K562 (cell line): ENCODE data around the gene PNMA5. TPM values are rescaled to one million over a fixed set of nuclear protein-coding genes. Genes with fewer than 3 reads are reported as not detected.

ENCODE experiments used
- NFE2L1 ChIP-seq: fragments of 450-650 bp; IDR thresholded peaks from 2 replicates; pipeline ENCODE4 v1.6.1; 2016; ENCODE audit warnings: missing genetic modification characterization, low read depth, mild to moderate bottlenecking, missing compliant biosample characterization, moderate library complexity, borderline replicate concordance
- PHF21A ChIP-seq: fragments of 450-650 bp; IDR thresholded peaks from 2 replicates; pipeline ENCODE4 v1.6.1; 2017; ENCODE audit warnings: low read depth, borderline replicate concordance
- THAP7 ChIP-seq: fragments of 250-450 bp; sonication (Bioruptor Pico); IDR thresholded peaks from 2 replicates; pipeline ENCODE4 v1.5.0; 2021
- TRIM28 ChIP-seq: fragments of 450-650 bp; IDR thresholded peaks from 2 replicates; pipeline ENCODE4 v1.6.1; 2017
- ZNF644 ChIP-seq: fragments of 200-800 bp; sonication (Bioruptor generic); IDR thresholded peaks from 2 replicates; pipeline ENCODE4 v1.6.1; 2016; ENCODE audit warnings: low read depth, missing genetic modification characterization, missing compliant biosample characterization
- ZNF668 ChIP-seq: fragments of 250-450 bp; sonication (Bioruptor Pico); IDR thresholded peaks from 2 replicates; pipeline ENCODE4 v1.8.0; 2022; ENCODE audit warnings: mild to moderate bottlenecking, inconsistent platforms
- ZNF699 ChIP-seq: fragments of 250-450 bp; sonication (Bioruptor Pico); IDR thresholded peaks from 2 replicates; pipeline ENCODE4 v1.8.0; 2021; ENCODE audit warnings: mild to moderate bottlenecking, moderate library complexity; ENCODE audit not compliant: insufficient replicate concordance
- ZSCAN32 ChIP-seq: fragments of 450-650 bp; formaldehyde crosslinking; IDR thresholded peaks from 2 replicates; pipeline ENCODE4 v1.4.0; 2020; ENCODE audit warnings: mild to moderate bottlenecking, moderate library complexity
- polyA plus RNA-seq, 8 experiments: library from polyadenylated mRNA; depleted of rRNA in 4 of 8; stranded (reverse) in 5 of 8; unstranded in 3 of 8; fragments of >200 nt; fragmentation: Nextera tagmentation in 2 of 8; fragmentation: Illumina TruSeq in 1 of 8; extraction: Ambion mirVana in 2 of 8; extraction: Trizol in 1 of 8; gene quantifications; 2 replicates each; pipeline versions ENCODE4 v1.2.1 to v1.2.3, GENCODE V29; 2011 to 2014; ENCODE audit warnings: inconsistent platforms in 1 of 8, missing spikeins in 1 of 8
- total RNA-seq, 7 experiments: library from RNA; depleted of rRNA in 6 of 7; stranded (reverse); fragments of >200 nt in 6 of 7; fragmentation: Illumina TruSeq in 2 of 7; extraction: Trizol in 2 of 7; gene quantifications; 2 replicates each; pipeline versions ENCODE4 v1.2.1 to v1.2.3, GENCODE V29; 2011 to 2021; ENCODE audit warnings: low replicate concordance in 1 of 7
- TF ChIP-seq, protein P1 (sequence below): IDR thresholded peaks from 2 replicates; pipeline ENCODE4 v1.6.1; 2011; ENCODE audit warnings: borderline replicate concordance, low read depth, mild to moderate bottlenecking, moderate library complexity, low read length; ENCODE audit not compliant: insufficient read depth, poor library complexity, severe bottlenecking
- TF ChIP-seq, protein P2 (sequence below): fragments of 450-650 bp; IDR thresholded peaks from 2 replicates; pipeline ENCODE4 v1.6.1; 2016; ENCODE audit warnings: mild to moderate bottlenecking, moderate library complexity
- TF ChIP-seq, protein P3 (sequence below), 2 experiments: fragments of 450-650 bp; IDR thresholded peaks; 2 replicates each; pipeline ENCODE4 v1.6.1; 2016

PNMA5 gene
- total and polyA plus RNA-seq, 9 of the 15 experiments (the other 6 are each of a cell fraction or from before 2014, with no cell fraction given): 0.03 to 0.20 (median 0.07) TPM; not detected in 3

- TF ChIP-seq, protein P1, sequence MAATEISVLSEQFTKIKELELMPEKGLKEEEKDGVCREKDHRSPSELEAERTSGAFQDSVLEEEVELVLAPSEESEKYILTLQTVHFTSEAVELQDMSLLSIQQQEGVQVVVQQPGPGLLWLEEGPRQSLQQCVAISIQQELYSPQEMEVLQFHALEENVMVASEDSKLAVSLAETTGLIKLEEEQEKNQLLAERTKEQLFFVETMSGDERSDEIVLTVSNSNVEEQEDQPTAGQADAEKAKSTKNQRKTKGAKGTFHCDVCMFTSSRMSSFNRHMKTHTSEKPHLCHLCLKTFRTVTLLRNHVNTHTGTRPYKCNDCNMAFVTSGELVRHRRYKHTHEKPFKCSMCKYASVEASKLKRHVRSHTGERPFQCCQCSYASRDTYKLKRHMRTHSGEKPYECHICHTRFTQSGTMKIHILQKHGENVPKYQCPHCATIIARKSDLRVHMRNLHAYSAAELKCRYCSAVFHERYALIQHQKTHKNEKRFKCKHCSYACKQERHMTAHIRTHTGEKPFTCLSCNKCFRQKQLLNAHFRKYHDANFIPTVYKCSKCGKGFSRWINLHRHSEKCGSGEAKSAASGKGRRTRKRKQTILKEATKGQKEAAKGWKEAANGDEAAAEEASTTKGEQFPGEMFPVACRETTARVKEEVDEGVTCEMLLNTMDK: no peak
- no peak for TF ChIP-seq THAP7 (CRISPR knock-in tag)
- no peak for TF ChIP-seq ZNF699 (CRISPR knock-in tag)
- TF ChIP-seq TRIM28: no peak
- TF ChIP-seq, protein P2, sequence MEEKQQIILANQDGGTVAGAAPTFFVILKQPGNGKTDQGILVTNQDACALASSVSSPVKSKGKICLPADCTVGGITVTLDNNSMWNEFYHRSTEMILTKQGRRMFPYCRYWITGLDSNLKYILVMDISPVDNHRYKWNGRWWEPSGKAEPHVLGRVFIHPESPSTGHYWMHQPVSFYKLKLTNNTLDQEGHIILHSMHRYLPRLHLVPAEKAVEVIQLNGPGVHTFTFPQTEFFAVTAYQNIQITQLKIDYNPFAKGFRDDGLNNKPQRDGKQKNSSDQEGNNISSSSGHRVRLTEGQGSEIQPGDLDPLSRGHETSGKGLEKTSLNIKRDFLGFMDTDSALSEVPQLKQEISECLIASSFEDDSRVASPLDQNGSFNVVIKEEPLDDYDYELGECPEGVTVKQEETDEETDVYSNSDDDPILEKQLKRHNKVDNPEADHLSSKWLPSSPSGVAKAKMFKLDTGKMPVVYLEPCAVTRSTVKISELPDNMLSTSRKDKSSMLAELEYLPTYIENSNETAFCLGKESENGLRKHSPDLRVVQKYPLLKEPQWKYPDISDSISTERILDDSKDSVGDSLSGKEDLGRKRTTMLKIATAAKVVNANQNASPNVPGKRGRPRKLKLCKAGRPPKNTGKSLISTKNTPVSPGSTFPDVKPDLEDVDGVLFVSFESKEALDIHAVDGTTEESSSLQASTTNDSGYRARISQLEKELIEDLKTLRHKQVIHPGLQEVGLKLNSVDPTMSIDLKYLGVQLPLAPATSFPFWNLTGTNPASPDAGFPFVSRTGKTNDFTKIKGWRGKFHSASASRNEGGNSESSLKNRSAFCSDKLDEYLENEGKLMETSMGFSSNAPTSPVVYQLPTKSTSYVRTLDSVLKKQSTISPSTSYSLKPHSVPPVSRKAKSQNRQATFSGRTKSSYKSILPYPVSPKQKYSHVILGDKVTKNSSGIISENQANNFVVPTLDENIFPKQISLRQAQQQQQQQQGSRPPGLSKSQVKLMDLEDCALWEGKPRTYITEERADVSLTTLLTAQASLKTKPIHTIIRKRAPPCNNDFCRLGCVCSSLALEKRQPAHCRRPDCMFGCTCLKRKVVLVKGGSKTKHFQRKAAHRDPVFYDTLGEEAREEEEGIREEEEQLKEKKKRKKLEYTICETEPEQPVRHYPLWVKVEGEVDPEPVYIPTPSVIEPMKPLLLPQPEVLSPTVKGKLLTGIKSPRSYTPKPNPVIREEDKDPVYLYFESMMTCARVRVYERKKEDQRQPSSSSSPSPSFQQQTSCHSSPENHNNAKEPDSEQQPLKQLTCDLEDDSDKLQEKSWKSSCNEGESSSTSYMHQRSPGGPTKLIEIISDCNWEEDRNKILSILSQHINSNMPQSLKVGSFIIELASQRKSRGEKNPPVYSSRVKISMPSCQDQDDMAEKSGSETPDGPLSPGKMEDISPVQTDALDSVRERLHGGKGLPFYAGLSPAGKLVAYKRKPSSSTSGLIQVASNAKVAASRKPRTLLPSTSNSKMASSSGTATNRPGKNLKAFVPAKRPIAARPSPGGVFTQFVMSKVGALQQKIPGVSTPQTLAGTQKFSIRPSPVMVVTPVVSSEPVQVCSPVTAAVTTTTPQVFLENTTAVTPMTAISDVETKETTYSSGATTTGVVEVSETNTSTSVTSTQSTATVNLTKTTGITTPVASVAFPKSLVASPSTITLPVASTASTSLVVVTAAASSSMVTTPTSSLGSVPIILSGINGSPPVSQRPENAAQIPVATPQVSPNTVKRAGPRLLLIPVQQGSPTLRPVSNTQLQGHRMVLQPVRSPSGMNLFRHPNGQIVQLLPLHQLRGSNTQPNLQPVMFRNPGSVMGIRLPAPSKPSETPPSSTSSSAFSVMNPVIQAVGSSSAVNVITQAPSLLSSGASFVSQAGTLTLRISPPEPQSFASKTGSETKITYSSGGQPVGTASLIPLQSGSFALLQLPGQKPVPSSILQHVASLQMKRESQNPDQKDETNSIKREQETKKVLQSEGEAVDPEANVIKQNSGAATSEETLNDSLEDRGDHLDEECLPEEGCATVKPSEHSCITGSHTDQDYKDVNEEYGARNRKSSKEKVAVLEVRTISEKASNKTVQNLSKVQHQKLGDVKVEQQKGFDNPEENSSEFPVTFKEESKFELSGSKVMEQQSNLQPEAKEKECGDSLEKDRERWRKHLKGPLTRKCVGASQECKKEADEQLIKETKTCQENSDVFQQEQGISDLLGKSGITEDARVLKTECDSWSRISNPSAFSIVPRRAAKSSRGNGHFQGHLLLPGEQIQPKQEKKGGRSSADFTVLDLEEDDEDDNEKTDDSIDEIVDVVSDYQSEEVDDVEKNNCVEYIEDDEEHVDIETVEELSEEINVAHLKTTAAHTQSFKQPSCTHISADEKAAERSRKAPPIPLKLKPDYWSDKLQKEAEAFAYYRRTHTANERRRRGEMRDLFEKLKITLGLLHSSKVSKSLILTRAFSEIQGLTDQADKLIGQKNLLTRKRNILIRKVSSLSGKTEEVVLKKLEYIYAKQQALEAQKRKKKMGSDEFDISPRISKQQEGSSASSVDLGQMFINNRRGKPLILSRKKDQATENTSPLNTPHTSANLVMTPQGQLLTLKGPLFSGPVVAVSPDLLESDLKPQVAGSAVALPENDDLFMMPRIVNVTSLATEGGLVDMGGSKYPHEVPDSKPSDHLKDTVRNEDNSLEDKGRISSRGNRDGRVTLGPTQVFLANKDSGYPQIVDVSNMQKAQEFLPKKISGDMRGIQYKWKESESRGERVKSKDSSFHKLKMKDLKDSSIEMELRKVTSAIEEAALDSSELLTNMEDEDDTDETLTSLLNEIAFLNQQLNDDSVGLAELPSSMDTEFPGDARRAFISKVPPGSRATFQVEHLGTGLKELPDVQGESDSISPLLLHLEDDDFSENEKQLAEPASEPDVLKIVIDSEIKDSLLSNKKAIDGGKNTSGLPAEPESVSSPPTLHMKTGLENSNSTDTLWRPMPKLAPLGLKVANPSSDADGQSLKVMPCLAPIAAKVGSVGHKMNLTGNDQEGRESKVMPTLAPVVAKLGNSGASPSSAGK: peak; percentile 49; the same call in 1 of the 2 replicates
- no peak for TF ChIP-seq NFE2L1 (tag)
- TF ChIP-seq PHF21A: no peak
- no peak for TF ChIP-seq ZSCAN32
- TF ChIP-seq ZNF644 (tag): peak; percentile 71; the same call in 1 of the 2 replicates
- TF ChIP-seq, protein P3, sequence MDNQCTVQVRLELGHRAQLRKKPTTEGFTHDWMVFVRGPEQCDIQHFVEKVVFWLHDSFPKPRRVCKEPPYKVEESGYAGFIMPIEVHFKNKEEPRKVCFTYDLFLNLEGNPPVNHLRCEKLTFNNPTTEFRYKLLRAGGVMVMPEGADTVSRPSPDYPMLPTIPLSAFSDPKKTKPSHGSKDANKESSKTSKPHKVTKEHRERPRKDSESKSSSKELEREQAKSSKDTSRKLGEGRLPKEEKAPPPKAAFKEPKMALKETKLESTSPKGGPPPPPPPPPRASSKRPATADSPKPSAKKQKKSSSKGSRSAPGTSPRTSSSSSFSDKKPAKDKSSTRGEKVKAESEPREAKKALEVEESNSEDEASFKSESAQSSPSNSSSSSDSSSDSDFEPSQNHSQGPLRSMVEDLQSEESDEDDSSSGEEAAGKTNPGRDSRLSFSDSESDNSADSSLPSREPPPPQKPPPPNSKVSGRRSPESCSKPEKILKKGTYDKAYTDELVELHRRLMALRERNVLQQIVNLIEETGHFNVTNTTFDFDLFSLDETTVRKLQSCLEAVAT (IDR thresholded peaks at IDR 0.05): no peak
- TF ChIP-seq ZNF668 (CRISPR knock-in tag): no peak
Observed at GRCh38 chrX:152941328-152942076, 52.4 kb downstream of the PNMA5 start (continued).
